DMS53 treated with DMSO at 0.1 percent for 48 hours (cell line): ENCODE measurements around the gene C1QB.

Experiments used
- DNase-seq: peaks from one replicate; lab custom pipeline; 2025; ENCODE audit not compliant: unreplicated experiment; lab: John Stamatoyannopoulos, UW

C1QB gene

DNA sequence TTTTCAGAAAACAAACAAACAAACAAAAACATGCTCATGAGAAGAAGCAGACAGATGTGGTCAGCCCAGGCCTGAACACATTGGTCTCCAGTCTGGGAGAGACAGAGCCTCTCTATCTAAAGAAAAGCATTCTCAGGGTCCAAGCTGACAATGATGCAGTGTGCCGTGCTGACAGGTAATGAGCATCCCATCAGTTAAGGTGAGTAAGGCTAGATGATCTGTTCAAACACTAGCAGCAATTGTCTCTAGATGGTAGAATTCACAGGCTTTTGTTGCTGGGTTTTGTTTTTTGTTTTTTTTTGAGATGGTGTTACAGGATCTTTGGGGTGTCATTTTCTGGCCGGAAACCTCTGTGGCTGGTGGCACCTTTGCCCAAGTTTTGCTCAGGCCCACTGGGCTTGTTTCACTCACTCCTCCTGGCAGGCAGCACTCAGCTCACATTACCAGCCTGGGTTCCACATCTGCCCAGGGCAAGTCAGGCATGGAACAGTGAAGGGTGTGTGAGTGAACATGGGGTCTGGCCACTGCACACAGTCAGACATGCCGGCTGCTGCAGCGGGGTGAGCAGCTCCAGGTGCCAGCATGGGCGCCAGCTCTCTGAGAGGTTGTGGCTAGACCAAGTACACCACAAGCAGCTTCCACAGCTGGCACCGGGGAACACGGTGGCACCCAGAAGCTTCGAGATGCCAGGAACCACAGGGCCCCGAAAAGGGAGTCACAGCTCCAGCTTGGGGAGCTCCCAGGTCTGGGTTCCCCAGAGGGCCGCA lies 19.2 kb upstream of the C1QB start:
- DNase-seq, result no peak

GRCh38 chr1:22635436-22635835 lies 17.6 kb upstream of the C1QB start:
- DNase-seq, result no peak

DNA sequence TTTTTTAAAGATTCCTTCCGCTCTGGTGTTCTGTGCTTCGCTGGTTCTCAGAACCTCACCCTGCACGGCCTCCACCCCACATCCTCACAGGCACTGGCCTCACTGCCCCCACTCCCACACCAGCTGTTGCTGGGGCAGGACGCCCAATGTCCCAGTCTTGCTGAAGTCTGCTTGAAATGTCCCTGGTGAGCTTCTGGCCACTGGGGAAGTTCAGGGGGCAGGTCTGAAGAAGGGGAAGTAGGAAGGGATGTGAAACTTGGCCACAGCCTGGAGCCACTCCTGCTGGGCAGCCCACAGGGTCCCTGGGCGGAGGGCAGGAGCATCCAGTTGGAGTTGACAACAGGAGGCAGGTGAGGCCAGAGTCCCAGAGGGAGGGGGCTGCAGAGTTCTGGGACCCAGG lies 16.7 kb upstream of the C1QB start, which contains the start of gene C1QA:
C1QA (plus strand) TSS at position 276 of the 400 bp plus-strand sequence. CDS start 989 bp downstream, outside the sequence.
- no peak for DNase-seq

DNA sequence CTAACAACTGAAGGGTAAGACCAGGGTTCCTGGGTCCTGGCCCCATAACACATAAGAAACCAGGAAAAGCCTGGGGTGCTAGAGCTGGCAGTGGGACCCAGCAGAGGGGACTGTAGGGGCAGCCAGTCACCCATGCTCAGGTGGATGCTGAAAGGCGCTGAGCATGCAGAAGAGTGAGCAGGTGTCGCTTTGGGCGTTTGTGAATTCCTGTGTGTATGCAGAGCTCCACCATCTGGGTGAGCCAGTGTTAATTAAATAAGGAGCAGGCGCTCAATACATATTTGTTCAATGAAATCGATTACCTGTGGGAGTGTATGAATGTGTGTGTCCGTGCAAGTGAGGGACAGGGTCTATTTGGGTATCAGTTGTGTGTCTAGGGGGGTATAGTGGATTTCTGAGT lies 16.1 kb upstream of the C1QB start:
- DNase-seq, result no peak

- no peak for DNase-seq
Observed at GRCh38 chr1:22637907-22638445, 15.1 kb upstream of the C1QB start.

GRCh38 chr1:22638476-22639234 lies 14.4 kb upstream of the C1QB start:
- no peak for DNase-seq

DNA sequence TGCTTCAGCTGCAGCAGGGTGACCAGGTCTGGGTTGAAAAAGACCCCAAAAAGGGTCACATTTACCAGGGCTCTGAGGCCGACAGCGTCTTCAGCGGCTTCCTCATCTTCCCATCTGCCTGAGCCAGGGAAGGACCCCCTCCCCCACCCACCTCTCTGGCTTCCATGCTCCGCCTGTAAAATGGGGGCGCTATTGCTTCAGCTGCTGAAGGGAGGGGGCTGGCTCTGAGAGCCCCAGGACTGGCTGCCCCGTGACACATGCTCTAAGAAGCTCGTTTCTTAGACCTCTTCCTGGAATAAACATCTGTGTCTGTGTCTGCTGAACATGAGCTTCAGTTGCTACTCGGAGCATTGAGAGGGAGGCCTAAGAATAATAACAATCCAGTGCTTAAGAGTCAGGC lies 13.8 kb upstream of the C1QB start:
- no peak for DNase-seq

DNA sequence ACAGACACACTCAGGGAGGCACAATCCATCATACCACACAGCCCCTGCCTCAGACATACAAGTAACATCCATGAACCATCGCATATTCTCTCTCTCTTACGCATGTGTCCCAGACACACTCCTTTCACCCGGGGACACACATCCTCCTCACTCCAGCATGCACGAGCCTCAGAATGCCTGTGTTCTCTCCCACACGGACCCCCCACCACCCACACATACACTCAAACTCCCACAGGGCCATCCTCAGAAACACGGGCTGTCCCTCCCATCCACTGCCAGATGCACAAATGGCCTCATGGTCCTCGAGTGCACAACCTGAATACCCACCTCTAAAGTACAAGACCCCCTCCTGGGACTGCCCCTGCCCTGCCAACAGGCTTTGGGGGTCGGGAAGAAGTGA lies 11.8 kb upstream of the C1QB start:
- no peak for DNase-seq

DNA sequence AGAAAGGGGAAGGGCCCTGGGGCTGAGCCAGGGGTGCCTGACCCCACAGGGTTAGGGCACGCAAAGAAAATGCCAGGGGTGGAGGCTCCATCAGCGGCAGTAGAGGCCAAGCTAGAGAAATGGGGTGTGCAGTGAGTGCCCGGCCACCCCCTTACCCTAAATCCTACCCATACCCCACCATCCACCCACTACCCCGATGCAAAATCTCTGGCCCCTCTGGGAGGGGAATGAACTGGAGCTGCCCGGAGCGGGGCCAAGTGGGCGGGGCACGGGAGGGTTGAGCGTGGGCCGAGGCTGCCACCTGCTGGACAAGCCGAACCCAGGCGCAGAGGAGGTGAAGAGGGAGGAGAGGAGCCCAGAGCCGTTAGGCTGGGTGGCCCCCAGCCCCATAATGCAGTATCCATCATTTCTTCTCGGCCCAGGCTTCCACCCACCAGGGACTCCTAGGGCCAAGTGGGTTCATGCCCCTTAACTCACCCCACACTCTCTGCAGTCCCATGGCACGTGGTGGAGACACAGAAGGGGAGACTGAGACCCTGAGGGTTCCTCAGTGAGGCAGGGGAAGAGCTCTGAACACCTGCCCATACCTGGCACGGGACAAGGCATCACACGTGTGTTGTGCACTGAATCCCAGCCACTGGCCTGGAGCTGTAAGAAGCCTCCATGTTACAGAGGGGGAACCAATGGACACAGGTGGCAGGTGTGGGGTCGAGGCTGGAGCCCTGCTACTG lies 11.0 kb upstream of the C1QB start:
- DNase-seq, result peak; percentile 25

GRCh38 chr1:22643381-22643780 lies 9.7 kb upstream of the C1QB start, which contains the start of gene C1QC:
TSS of gene C1QC (plus strand) at chr1:22643633. CDS start at chr1:22644024, 391 bp downstream.
- no peak for DNase-seq

DNA sequence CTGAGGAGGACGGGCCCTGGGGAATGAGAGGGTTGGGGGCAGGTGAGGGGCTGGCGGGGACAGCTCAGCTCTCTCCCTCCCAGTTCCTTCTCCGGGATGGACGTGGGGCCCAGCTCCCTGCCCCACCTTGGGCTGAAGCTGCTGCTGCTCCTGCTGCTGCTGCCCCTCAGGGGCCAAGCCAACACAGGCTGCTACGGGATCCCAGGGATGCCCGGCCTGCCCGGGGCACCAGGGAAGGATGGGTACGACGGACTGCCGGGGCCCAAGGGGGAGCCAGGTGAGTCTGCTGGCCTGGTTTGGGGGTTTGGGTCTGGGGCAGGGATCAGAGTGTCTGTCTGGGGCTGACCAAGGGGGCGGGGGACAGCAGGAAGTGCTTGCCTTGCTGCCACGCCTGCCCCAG lies 9.1 kb upstream of the C1QB start:
- no peak for DNase-seq

- DNase-seq, result no peak
Observed at GRCh38 chr1:22645931-22646330, 7.1 kb upstream of the C1QB start.

DNA sequence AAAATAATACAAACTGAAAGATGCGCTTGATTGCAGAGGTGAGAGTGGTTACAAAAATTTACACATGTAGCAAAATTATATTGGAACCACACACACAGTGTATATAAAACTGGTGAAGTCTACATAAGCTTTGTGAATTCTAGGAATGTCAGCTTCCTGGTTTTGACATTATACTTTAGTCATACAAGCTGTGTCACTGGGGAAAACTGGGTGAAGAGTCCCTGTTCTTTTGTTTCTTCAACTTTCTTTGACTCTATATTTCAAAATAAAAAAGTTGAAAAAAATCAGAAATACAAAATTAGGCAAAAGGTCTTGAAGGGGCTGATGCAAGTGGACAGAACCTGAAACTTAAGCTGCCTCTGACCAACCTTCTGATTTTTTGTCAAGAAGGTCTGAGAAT lies 6.7 kb upstream of the C1QB start:
- DNase-seq, result no peak

DNA sequence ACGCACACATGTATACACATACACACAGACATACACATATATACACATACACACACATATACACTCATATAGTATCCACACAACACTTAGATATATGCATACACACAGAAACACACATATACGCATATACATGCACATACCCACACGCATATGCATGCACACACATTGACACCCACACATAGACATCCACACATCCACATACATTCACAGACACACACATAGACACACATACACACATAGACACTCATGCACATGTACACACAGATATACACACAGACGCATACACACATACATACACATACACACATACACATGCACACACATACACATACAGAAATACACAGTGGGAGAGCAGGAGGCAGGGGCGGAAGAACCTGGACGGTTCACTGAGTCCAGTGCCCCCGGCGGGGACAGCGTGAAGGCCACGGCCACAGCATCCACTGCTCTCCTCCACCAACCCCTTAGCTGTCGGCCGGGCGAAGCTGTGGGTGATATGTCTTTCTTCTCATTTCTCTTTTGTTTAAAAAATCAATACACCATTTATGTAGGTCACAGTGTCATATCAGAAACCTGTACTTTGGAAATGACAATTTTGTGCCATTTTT lies 2.8 kb upstream of the C1QB start:
- DNase-seq, result no peak

DNA sequence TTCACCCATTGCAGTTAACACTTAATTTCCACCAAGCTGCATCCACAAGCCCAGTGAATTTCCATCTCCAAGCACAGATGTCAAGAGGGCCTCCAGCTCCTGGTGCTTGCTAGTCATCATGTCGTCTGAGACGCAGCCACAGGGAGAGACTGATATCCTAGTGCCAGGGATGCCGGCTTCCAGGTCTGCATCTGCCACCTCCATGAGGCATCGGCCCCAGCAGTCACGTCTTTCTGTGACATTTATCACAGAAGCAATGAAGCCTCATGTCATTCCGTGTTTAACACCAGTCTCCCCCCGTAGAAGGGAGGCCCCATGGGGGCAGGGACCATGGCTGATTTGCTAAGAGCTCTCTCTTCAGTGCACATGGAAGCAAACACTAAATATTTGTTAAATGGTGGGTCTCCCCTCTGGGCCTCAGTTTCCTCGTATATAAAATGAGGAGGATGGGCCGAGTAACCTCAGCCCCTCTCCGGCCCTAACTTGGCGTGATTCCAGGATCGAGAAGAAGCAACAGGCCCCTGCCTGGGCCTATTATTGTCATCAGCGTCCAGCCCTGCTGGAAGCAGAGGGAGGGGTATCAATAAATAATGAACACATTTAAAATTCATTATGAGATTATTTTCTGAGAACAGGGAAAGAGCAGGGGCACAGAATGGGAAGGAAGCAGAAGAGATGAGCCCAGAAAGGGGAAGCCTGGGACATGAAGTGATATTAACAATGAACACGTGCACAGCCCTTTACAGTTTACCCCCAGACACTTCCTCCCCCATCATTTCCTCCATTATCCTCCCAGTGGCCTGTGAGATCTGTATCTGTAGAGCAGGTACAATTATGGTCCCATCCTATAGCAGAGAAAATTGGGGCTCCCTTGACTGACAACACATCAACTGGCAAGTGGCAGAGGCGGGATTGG lies 837 bp upstream of the C1QB start:
- no peak for DNase-seq

- no peak for DNase-seq
Observed at GRCh38 chr1:22654692-22655091, 1.7 kb downstream of the C1QB start.

DNA sequence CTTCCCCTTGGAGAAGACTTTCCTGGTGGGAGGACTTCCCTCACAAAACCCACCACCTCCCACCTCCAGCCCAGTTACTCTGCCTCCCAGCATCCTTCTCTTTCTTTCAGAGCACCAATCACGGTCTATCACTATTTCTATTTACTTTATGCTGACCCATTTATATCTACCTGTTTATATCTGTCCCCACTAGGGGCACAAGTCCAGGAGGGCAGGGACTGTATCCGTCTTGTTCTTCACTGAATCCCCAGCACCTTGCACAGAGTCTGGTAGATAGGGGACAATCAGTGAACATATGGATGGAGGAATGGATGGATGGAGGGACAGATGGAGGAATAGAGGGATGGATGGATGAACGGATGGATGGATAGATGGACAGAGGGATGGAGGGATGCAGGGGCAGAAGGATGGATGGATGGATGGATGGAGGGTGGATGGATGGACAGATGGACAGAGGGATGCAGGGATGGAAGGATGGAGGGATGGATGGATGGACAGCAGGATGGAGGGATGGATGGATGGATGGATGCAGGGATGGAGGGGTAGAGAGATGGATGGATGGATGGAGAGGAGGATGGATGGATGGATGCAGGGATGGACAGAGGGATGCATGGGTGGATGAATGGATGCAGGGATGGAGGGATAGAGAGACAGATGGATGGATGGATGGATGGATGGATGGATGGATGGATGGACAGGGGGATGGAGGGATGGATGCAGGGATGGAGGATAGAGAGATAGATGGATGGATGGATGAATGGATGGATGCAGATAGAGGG lies 5.5 kb downstream of the C1QB start:
- no peak for DNase-seq

DNA sequence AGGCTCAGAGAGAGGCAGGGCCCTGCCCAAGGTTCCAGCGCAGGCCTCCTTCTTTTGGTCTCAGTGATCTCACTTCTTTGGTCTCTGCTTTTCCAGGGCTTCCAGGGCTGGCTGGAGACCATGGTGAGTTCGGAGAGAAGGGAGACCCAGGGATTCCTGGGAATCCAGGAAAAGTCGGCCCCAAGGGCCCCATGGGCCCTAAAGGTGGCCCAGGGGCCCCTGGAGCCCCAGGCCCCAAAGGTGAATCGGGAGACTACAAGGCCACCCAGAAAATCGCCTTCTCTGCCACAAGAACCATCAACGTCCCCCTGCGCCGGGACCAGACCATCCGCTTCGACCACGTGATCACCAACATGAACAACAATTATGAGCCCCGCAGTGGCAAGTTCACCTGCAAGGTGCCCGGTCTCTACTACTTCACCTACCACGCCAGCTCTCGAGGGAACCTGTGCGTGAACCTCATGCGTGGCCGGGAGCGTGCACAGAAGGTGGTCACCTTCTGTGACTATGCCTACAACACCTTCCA lies 7.7 kb downstream of the C1QB start:
- no peak for DNase-seq

GRCh38 chr1:22661880-22662279 lies 8.8 kb downstream of the C1QB start:
- no peak for DNase-seq
